Measurements from ENCODE around the gene OLIG2. TPM values are rescaled to one million over a fixed set of nuclear protein-coding genes. Genes with fewer than 3 reads are reported as not detected.

OLIG2 gene
- total and polyA plus RNA-seq, 2 of the 4 experiments (the other 2 are of a cell fraction) = not detected

DNA sequence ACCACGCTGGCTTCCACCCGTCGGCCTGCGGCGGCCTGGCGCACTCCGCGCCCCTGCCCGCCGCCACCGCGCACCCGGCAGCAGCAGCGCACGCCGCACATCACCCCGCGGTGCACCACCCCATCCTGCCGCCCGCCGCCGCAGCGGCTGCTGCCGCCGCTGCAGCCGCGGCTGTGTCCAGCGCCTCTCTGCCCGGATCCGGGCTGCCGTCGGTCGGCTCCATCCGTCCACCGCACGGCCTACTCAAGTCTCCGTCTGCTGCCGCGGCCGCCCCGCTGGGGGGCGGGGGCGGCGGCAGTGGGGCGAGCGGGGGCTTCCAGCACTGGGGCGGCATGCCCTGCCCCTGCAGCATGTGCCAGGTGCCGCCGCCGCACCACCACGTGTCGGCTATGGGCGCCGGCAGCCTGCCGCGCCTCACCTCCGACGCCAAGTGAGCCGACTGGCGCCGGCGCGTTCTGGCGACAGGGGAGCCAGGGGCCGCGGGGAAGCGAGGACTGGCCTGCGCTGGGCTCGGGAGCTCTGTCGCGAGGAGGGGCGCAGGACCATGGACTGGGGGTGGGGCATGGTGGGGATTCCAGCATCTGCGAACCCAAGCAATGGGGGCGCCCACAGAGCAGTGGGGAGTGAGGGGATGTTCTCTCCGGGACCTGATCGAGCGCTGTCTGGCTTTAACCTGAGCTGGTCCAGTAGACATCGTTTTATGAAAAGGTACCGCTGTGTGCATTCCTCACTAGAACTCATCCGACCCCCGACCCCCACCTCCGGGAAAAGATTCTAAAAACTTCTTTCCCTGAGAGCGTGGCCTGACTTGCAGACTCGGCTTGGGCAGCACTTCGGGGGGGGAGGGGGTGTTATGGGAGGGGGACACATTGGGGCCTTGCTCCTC, 1.9 kb downstream of the OLIG2 start:
- Histone ChIP-seq H4K8ac (ENCODE audit: low read depth in 2 of 2, low read length in 2 of 2) (no peak overlapping the region), H2BK15ac (ENCODE audit: low read depth, low read length) (no peak overlapping the region), H3K79me1 (ENCODE audit: low read depth in 1 of 2, low read length in 2 of 2) (no peaks in the 10 kb centered on the region), H2AFZ (replicated peaks; ENCODE audit: low read length, poor library complexity) (no peak overlapping the region), H4K91ac (ENCODE audit: insufficient read depth, low read depth, low read length) (no peak overlapping the region), H3K36me3 (ENCODE audit: control insufficient read depth, insufficient read depth, low read length) (no peaks in the 10 kb centered on the region), H4K5ac (ENCODE audit: low read depth, low read length) (no peak overlapping the region), H2AK9ac (replicated peaks; ENCODE audit: low read depth, low read length, poor library complexity) (no peak overlapping the region), H3K27ac (ENCODE audit: insufficient read depth, low read length) (no peak overlapping the region), H3K4me3 (ENCODE audit: insufficient read depth, low read depth, low read length) (no peak overlapping the region), H3K56ac (ENCODE audit: extremely low read depth, insufficient read depth, low read length) (no peak overlapping the region), H3K9ac (ENCODE audit: low read depth, low read length) (no peak overlapping the region), H2AK5ac (ENCODE audit: low read depth, low read length) (no peak overlapping the region), H3K4me1 (ENCODE audit: control insufficient read depth, insufficient read depth, low read length) (no peaks in the 10 kb centered on the region), H3K4ac (ENCODE audit: low read depth, low read length) (no peak overlapping the region), H3K14ac (replicated peaks; ENCODE audit: low read depth, low read length) (no peak overlapping the region), H3K23ac (ENCODE audit: low read depth, low read length) (no peak overlapping the region), H4K20me1 (ENCODE audit: insufficient read depth, low read length) (peaks cover 3% of the 10 kb centered on the region; the same call in 1 of the 2 replicates), H3K9me3 (ENCODE audit: control insufficient read depth, insufficient read depth, low read length) (peaks cover 10% of the 10 kb centered on the region), H3K27me3 (ENCODE audit: control insufficient read depth, insufficient read depth, low read length) (peaks cover 99% of the 10 kb centered on the region), H3K18ac (ENCODE audit: low read depth, low read length) (no peak overlapping the region), H2BK20ac (ENCODE audit: low read depth, low read length) (no peak overlapping the region), H2BK5ac (ENCODE audit: low read depth, low read length, poor library complexity, severe bottlenecking) (no peak overlapping the region), H3K9me1 (ENCODE audit: insufficient read depth, low read length) (no peaks in the 10 kb centered on the region), H3K4me2 (ENCODE audit: low read depth, low read length) (no peak overlapping the region), H2BK120ac (ENCODE audit: low read depth, low read length) (no peak overlapping the region)
- ChIA-PET POLR2A (ENCODE audit: unreplicated experiment) (no interaction called here), CTCF (no interaction called here)
- no TSS peak for BruUV-seq (replicated peaks)
- 2% methylated on average over 18 of the region's 85 CpGs; no CpG with 5 or more reads in 1 of the 2 experiments for WGBS, 2 experiments (ENCODE audit: extremely low coverage in 2 of 2, insufficient read length in 1 of 2)
- in situ Hi-C loops (cut with MboI; ENCODE audit: low sequenced_read_pairs) (no loop called here), intact Hi-C loops (cut with micrococcal nuclease) (no loop called here), dilution Hi-C loops (cut with HindIII; ENCODE audit: low sequenced_read_pairs, unreplicated experiment) (no loop called here)
- TF ChIP-seq FOS (IDR thresholded peaks at IDR 0.05; ENCODE audit: low read depth, low read length) (no peak), SMC3 (IDR thresholded peaks at IDR 0.05; ENCODE audit: low read depth, low read length) (no peak), MXI1 (IDR thresholded peaks at IDR 0.05; ENCODE audit: borderline replicate concordance, low read depth, low read length) (no peak), CHD1 (IDR thresholded peaks at IDR 0.05; ENCODE audit: low read depth, low read length) (no peak), MAFK (IDR thresholded peaks at IDR 0.05; ENCODE audit: low read depth, low read length) (no peak), RFX5 (IDR thresholded peaks at IDR 0.05; ENCODE audit: low read depth, low read length) (no peak), CEBPB (IDR thresholded peaks at IDR 0.05; ENCODE audit: low read depth, low read length) (no peak), POLR2A (IDR thresholded peaks at IDR 0.05; ENCODE audit: low read depth, low read length) (no peak), BHLHE40 (IDR thresholded peaks at IDR 0.05; ENCODE audit: low read depth, low read length) (no peak)
- TF ChIP-seq, protein P1, sequence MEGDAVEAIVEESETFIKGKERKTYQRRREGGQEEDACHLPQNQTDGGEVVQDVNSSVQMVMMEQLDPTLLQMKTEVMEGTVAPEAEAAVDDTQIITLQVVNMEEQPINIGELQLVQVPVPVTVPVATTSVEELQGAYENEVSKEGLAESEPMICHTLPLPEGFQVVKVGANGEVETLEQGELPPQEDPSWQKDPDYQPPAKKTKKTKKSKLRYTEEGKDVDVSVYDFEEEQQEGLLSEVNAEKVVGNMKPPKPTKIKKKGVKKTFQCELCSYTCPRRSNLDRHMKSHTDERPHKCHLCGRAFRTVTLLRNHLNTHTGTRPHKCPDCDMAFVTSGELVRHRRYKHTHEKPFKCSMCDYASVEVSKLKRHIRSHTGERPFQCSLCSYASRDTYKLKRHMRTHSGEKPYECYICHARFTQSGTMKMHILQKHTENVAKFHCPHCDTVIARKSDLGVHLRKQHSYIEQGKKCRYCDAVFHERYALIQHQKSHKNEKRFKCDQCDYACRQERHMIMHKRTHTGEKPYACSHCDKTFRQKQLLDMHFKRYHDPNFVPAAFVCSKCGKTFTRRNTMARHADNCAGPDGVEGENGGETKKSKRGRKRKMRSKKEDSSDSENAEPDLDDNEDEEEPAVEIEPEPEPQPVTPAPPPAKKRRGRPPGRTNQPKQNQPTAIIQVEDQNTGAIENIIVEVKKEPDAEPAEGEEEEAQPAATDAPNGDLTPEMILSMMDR (conservative IDR thresholded peaks at IDR 0.05; ENCODE audit: low read depth, low read length) = no peak
- TF ChIP-seq, protein P2, sequence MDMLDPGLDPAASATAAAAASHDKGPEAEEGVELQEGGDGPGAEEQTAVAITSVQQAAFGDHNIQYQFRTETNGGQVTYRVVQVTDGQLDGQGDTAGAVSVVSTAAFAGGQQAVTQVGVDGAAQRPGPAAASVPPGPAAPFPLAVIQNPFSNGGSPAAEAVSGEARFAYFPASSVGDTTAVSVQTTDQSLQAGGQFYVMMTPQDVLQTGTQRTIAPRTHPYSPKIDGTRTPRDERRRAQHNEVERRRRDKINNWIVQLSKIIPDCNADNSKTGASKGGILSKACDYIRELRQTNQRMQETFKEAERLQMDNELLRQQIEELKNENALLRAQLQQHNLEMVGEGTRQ (IDR thresholded peaks at IDR 0.05; ENCODE audit: low read depth, low read length) = no peak
- DNase-seq (no peak), ATAC-seq (ENCODE audit: low read depth) (no peak)
